Measurements from ENCODE around the gene NFATC1.

NFATC1 gene

DNA sequence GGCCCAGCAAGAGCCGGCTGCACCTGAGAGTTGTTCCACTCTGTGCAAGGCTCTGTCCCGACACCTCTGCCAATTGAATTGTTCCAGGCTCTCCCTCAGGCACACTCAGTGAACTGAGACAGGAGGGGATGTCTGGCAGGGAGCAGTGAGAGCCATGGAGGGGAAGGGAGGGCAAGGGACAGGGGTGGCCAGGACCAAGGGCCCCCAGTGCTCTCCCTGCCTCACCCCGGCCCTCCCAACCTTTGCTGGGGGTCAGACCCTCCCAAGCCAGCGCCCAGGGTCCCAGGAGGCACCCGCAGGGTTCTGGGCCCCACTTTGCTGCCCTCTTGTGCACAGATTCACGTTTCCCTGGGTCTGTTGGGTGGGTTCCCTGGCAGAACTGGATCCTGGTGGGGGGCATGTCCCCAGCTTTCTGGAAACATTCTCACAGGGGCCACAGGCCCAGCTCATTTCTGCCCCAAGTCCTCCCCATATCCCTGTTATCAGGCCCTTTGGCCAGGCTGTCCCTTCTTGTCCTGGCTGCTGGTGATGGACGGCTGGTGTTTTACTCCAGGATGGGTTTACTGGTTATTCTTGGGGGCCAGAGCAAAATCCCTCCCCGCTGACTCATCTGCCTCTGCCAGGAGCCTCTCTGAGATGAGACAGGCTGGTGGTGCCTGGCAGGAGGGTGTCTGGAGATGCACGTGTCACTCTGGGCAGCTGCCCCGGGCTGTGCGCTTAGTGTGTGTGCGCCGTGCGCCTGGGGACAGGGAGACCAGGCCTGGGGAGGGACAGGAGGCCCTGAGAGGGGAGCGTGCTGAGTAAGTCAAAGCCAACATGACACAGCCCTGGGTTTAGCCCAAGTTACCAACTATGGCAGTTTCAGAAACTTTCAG, 147.4 kb downstream of the NFATC1 start:
- H3K9me3 ChIP-seq (replicated peaks; ENCODE audit: low read length): no peaks in the 10 kb centered on the region
- H3K9ac ChIP-seq (ENCODE audit: low read depth, low read length): no peak overlapping the region
- H3K27me3 ChIP-seq (ENCODE audit: control insufficient read depth, insufficient read depth, low read length): peaks cover 15% of the 10 kb centered on the region
- no peaks in the 10 kb centered on the region for H3K4me1 ChIP-seq (ENCODE audit: control insufficient read depth, insufficient read depth, low read length)
- H3K4me2 ChIP-seq (ENCODE audit: low read length): no peak overlapping the region
- no peaks in the 10 kb centered on the region for H3K36me3 ChIP-seq (ENCODE audit: insufficient read depth, low read length)
- no peak overlapping the region for H3K4me3 ChIP-seq (ENCODE audit: low read length)

GRCh38 chr18:79543861-79544385, 148.2 kb downstream of the NFATC1 start:
- Histone ChIP-seq H3K4me1 (ENCODE audit: control insufficient read depth, insufficient read depth, low read length) (no peaks in the 10 kb centered on the region), H3K4me3 (ENCODE audit: low read length) (no peak overlapping the region), H3K4me2 (ENCODE audit: low read length) (no peak overlapping the region), H3K9me3 (replicated peaks; ENCODE audit: low read length) (no peaks in the 10 kb centered on the region), H3K36me3 (ENCODE audit: insufficient read depth, low read length) (no peaks in the 10 kb centered on the region), H3K9ac (ENCODE audit: low read depth, low read length) (no peak overlapping the region), H3K27me3 (ENCODE audit: control insufficient read depth, insufficient read depth, low read length) (peaks cover 15% of the 10 kb centered on the region)

GRCh38 chr18:79544386-79544963, 148.7 kb downstream of the NFATC1 start:
- Histone ChIP-seq H3K9ac (ENCODE audit: low read depth, low read length) (no peak overlapping the region), H3K4me1 (ENCODE audit: control insufficient read depth, insufficient read depth, low read length) (no peaks in the 10 kb centered on the region), H3K4me2 (ENCODE audit: low read length) (no peak overlapping the region), H3K27me3 (ENCODE audit: control insufficient read depth, insufficient read depth, low read length) (peaks cover 15% of the 10 kb centered on the region), H3K4me3 (ENCODE audit: low read length) (no peak overlapping the region), H3K9me3 (replicated peaks; ENCODE audit: low read length) (no peaks in the 10 kb centered on the region), H3K36me3 (ENCODE audit: insufficient read depth, low read length) (no peaks in the 10 kb centered on the region)

- no peak overlapping the region for H3K4me2 ChIP-seq (ENCODE audit: low read length)
- no peak overlapping the region for H3K4me3 ChIP-seq (ENCODE audit: low read length)
- no peaks in the 10 kb centered on the region for H3K4me1 ChIP-seq (ENCODE audit: control insufficient read depth, insufficient read depth, low read length)
- H3K36me3 ChIP-seq (ENCODE audit: insufficient read depth, low read length): no peaks in the 10 kb centered on the region
- H3K9ac ChIP-seq (ENCODE audit: low read depth, low read length): no peak overlapping the region
- H3K9me3 ChIP-seq (replicated peaks; ENCODE audit: low read length): no peaks in the 10 kb centered on the region
- H3K27me3 ChIP-seq (ENCODE audit: control insufficient read depth, insufficient read depth, low read length): peaks cover 15% of the 10 kb centered on the region
Measured at GRCh38 chr18:79545255-79545654, 149.5 kb downstream of the NFATC1 start.

- Histone ChIP-seq H3K4me1 (ENCODE audit: control insufficient read depth, insufficient read depth, low read length) (no peaks in the 10 kb centered on the region), H3K36me3 (ENCODE audit: insufficient read depth, low read length) (no peaks in the 10 kb centered on the region), H3K9ac (ENCODE audit: low read depth, low read length) (no peak overlapping the region), H3K27me3 (ENCODE audit: control insufficient read depth, insufficient read depth, low read length) (peaks cover 15% of the 10 kb centered on the region), H3K9me3 (replicated peaks; ENCODE audit: low read length) (no peaks in the 10 kb centered on the region), H3K4me3 (ENCODE audit: low read length) (no peak overlapping the region), H3K4me2 (ENCODE audit: low read length) (no peak overlapping the region)
Measured at GRCh38 chr18:79545736-79546171, 150.0 kb downstream of the NFATC1 start.

- no peak overlapping the region for H3K4me2 ChIP-seq (ENCODE audit: low read length)
- H3K27me3 ChIP-seq (ENCODE audit: control insufficient read depth, insufficient read depth, low read length): peaks cover 12% of the 10 kb centered on the region
- no peak overlapping the region for H3K9ac ChIP-seq (ENCODE audit: low read depth, low read length)
- H3K36me3 ChIP-seq (ENCODE audit: insufficient read depth, low read length): no peaks in the 10 kb centered on the region
- no peak overlapping the region for H3K4me3 ChIP-seq (ENCODE audit: low read length)
- no peaks in the 10 kb centered on the region for H3K9me3 ChIP-seq (replicated peaks; ENCODE audit: low read length)
- no peaks in the 10 kb centered on the region for H3K4me1 ChIP-seq (ENCODE audit: control insufficient read depth, insufficient read depth, low read length)
Measured at GRCh38 chr18:79546781-79547272, 151.1 kb downstream of the NFATC1 start.

DNA sequence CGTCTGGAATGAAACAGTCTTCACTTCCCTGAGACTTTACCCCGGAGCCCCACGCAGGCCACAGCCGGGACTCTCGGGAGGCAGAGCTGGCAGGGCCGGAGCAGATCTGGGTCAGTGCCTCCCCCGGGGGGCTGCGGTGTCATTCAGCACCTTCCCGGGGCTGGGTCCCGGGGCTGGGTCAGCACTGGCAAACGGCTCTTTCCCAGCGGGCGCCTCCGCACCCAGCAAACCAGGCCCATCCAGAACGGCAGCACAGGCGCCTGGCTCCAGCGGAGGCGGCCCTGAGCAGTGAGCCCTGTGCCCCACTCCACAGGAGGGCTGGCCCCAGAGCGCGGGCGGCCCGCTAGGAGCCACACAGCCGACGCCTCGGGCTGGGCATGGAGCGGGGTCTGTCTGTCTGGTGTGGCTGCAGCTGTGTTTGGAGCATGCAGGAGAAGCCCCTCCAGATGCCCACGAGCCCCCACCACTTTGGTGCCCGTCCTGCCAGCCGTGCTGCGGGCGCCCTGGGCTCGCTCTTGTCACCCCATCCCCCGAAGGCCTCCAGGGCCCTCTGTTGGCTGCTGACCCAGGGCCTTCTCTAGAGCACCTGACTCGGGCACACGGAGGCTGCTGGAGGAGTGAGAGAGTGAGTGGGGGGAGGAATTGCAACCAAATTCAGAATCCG, 151.8 kb downstream of the NFATC1 start:
- Histone ChIP-seq H3K4me1 (ENCODE audit: control insufficient read depth, insufficient read depth, low read length) (no peaks in the 10 kb centered on the region), H3K27me3 (ENCODE audit: control insufficient read depth, insufficient read depth, low read length) (peaks cover 13% of the 10 kb centered on the region), H3K9me3 (replicated peaks; ENCODE audit: low read length) (no peaks in the 10 kb centered on the region), H3K36me3 (ENCODE audit: insufficient read depth, low read length) (no peaks in the 10 kb centered on the region), H3K4me2 (ENCODE audit: low read length) (no peak overlapping the region), H3K4me3 (ENCODE audit: low read length) (no peak overlapping the region), H3K9ac (ENCODE audit: low read depth, low read length) (no peak overlapping the region)

DNA sequence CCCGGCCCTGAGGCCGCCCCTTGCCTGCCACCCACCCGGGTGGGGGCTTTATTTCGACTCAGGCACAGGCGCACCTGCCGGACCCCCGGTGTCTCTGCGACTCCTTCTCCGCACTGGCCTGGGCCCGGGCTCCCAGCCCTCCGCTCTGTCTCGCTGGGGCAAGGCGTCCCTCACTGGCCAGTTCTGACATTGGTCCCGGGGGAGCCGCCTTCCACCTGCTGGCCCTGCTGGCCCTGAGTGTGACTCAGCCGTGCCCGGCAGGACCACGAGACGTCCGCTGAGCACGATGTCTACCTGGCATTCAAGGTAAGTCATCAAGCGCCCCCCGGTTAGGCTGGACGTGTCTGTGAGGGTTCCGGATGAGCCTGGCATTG, 152.3 kb downstream of the NFATC1 start:
- H3K27me3 ChIP-seq (ENCODE audit: control insufficient read depth, insufficient read depth, low read length): peaks cover 18% of the 10 kb centered on the region
- H3K36me3 ChIP-seq (ENCODE audit: insufficient read depth, low read length): no peaks in the 10 kb centered on the region
- no peak overlapping the region for H3K4me2 ChIP-seq (ENCODE audit: low read length)
- H3K4me1 ChIP-seq (ENCODE audit: control insufficient read depth, insufficient read depth, low read length): no peaks in the 10 kb centered on the region
- H3K4me3 ChIP-seq (ENCODE audit: low read length): no peak overlapping the region
- H3K9me3 ChIP-seq (replicated peaks; ENCODE audit: low read length): no peaks in the 10 kb centered on the region
- H3K9ac ChIP-seq (ENCODE audit: low read depth, low read length): no peak overlapping the region

- H3K9me3 ChIP-seq (replicated peaks; ENCODE audit: low read length): no peaks in the 10 kb centered on the region
- H3K36me3 ChIP-seq (ENCODE audit: insufficient read depth, low read length): no peaks in the 10 kb centered on the region
- H3K4me1 ChIP-seq (ENCODE audit: control insufficient read depth, insufficient read depth, low read length): no peaks in the 10 kb centered on the region
- no peak overlapping the region for H3K4me3 ChIP-seq (ENCODE audit: low read length)
- peaks cover 22% of the 10 kb centered on the region for H3K27me3 ChIP-seq (ENCODE audit: control insufficient read depth, insufficient read depth, low read length)
- H3K4me2 ChIP-seq (ENCODE audit: low read length): no peak overlapping the region
- H3K9ac ChIP-seq (ENCODE audit: low read depth, low read length): no peak overlapping the region
Measured at GRCh38 chr18:79548621-79548985, 152.9 kb downstream of the NFATC1 start.

DNA sequence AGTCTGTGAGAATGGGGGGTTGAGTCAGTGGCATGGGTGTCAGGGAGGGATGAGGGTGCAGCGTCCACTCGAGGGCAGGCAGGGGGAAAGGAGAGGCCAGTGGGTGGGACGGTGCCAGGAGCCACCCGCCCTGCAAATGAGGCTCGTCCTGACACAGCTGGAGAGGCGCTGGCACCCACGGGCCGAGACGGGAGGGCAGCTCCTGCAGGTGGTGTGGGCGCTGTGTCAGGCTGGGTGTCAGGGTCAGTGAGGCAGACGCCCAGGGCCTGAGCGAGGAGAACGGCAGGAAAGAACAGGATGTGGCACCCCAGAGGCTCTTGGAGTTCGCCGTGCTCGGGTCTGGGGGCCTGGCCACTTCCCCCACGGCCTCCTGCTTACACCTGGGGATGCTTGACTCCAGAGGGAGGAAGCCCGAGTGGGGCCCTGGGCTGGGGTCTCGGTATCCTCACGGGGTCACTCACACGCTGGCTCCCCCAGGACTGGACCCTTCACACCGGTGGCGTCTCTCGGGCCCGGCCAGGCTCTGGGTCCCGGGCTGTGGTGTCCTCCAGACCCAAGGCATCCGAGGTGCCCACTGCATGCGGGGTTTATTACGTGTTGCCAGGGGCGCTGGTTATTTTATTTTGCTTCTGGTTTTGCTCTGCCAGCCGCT, 153.4 kb downstream of the NFATC1 start:
- no peak overlapping the region for H3K4me2 ChIP-seq (ENCODE audit: low read length)
- H3K4me1 ChIP-seq (ENCODE audit: control insufficient read depth, insufficient read depth, low read length): no peaks in the 10 kb centered on the region
- no peak overlapping the region for H3K9ac ChIP-seq (ENCODE audit: low read depth, low read length)
- no peak overlapping the region for H3K4me3 ChIP-seq (ENCODE audit: low read length)
- H3K36me3 ChIP-seq (ENCODE audit: insufficient read depth, low read length): no peaks in the 10 kb centered on the region
- no peaks in the 10 kb centered on the region for H3K9me3 ChIP-seq (replicated peaks; ENCODE audit: low read length)
- H3K27me3 ChIP-seq (ENCODE audit: control insufficient read depth, insufficient read depth, low read length): peaks cover 25% of the 10 kb centered on the region

GRCh38 chr18:79549638-79550000, 153.9 kb downstream of the NFATC1 start:
- H3K4me1 ChIP-seq (ENCODE audit: control insufficient read depth, insufficient read depth, low read length): no peaks in the 10 kb centered on the region
- no peak overlapping the region for H3K4me3 ChIP-seq (ENCODE audit: low read length)
- no peaks in the 10 kb centered on the region for H3K9me3 ChIP-seq (replicated peaks; ENCODE audit: low read length)
- no peak overlapping the region for H3K4me2 ChIP-seq (ENCODE audit: low read length)
- H3K27me3 ChIP-seq (ENCODE audit: control insufficient read depth, insufficient read depth, low read length): peaks cover 29% of the 10 kb centered on the region
- H3K36me3 ChIP-seq (ENCODE audit: insufficient read depth, low read length): no peaks in the 10 kb centered on the region
- no peak overlapping the region for H3K9ac ChIP-seq (ENCODE audit: low read depth, low read length)
